ENCODE measurements around the gene CA11. TPM values are rescaled to one million over a fixed set of nuclear protein-coding genes. Genes with fewer than 3 reads are reported as not detected.
A peak's percentile ranks its signal among the peaks of the same experiment; 100 is the strongest.

CA11 gene
- total and polyA plus RNA-seq, 2 of the 8 experiments (the other 6 are each of a cell fraction or from before 2014, with no cell fraction given) = 51.7 to 71.4 TPM

DNA sequence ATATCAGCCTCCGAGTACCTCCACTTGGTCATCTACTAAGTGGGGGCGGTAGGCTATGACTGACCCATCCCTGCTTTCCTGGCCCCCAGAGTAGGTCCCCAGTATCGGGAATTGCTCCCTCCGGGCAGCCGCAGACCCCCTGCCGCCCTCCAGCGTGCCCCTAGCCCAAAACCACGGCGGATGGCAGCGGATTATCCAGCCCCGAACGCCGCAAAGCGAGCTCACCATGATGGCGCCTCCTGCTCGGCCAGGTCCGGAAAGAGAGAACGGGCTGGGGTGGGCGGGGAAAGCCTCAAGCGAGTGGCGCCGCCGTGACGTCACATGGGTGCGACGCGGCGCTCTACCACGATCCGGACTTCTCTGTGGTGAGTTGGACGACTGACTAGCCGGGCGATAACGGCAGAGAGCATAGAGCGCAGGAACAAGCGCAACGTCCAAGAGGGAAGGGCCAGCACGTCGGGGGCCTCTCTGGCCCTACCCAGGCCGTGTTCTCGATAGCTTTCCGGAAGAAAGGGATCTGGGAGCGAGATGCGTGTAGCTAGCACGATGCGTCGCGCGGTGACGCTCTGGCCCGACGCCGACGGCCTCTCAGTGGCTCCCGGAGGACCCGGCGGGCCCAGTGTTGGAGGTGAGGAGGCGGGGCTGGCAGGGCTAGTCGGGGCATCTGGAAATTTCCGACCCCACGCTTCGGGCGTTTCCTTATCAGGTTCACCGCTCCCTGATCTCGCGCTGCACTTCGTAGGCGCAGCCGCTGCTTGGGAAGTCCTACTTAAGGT is 26.9 kb downstream of the CA11 start, which contains the start of the genes RPL18 and SPHK2:
Gene RPL18 (minus strand): TSS at position 263 of the 776 bp plus-strand sequence. CDS start 35 bp downstream, at position 228.
Gene SPHK2 (plus strand): TSS at position 591 of the 776 bp plus-strand sequence. CDS start 1,009 bp downstream, outside the sequence.
- Histone ChIP-seq H3K4me1 (replicated peaks in 1 of 4; ENCODE audit: control insufficient read depth in 3 of 4, insufficient read depth in 4 of 4, low read length in 3 of 4) (peaks cover 3 to 40% (median 32%) of the 10 kb centered on the region in 4 experiments), H3K4ac (replicated peaks; ENCODE audit: insufficient read length, low read depth, low read length) (peak within 1 kb of the TSS; percentile 80), H2BK120ac (replicated peaks; ENCODE audit: low read depth, low read length) (no peak within 1 kb of the TSS), H3K23ac (ENCODE audit: insufficient read length) (no peak within 1 kb of the TSS), H3K27ac (ENCODE audit: low read depth, low read length) (peak within 1 kb of the TSS; percentile 87), H3K56ac (replicated peaks; ENCODE audit: insufficient read length, low read depth, low read length) (peak within 1 kb of the TSS; percentile 75), H2AFZ (ENCODE audit: low read length) (no peak within 1 kb of the TSS), H2BK15ac (ENCODE audit: low read length) (peak within 1 kb of the TSS; percentile 2; the same call in 1 of the 2 replicates), H3K27me3 (replicated peaks in 1 of 4; ENCODE audit: control insufficient read depth in 3 of 4, extremely low read depth in 1 of 4, insufficient read depth in 3 of 4, low read length in 3 of 4) (no peaks in the 10 kb centered on the region), H3K4me3 (ENCODE audit: extremely low read depth in 1 of 4, insufficient read depth in 2 of 4, low read depth in 3 of 4, low read length in 4 of 4) (peak within 1 kb of the TSS; percentile 83 to 97 (median 94)), H3K9ac (replicated peaks in 1 of 4; ENCODE audit: extremely low read depth in 1 of 4, low read depth in 3 of 4, low read length in 3 of 4) (peak within 1 kb of the TSS; percentile 94 to 100 (median 96)), H3K36me3 (ENCODE audit: control insufficient read depth in 2 of 4, insufficient read depth in 4 of 4, low read length in 3 of 4) (peaks cover 17 to 32% (median 21%) of the 10 kb centered on the region in 4 experiments), H2AK5ac (ENCODE audit: low read depth, low read length) (0 out of 2 replicates have a peak within 1 kb of the TSS, but pooled peaks have one; percentile 57), H3K9me3 (ENCODE audit: insufficient read depth in 2 of 2, low read depth in 1 of 2, low read length in 1 of 2) (no peaks in the 10 kb centered on the region), H3K14ac (ENCODE audit: insufficient read length) (no peak within 1 kb of the TSS), H3K23me2 (ENCODE audit: low read depth, low read length) (peaks cover 9% of the 10 kb centered on the region), H2BK5ac (ENCODE audit: low read depth, low read length) (peak within 1 kb of the TSS; percentile 87), H4K20me1 (replicated peaks in 1 of 2; ENCODE audit: control insufficient read depth in 1 of 2, insufficient read depth in 2 of 2, low read length in 2 of 2) (peaks cover 25 to 32% of the 10 kb centered on the region in 2 experiments), H2BK20ac (ENCODE audit: low read length) (no peak within 1 kb of the TSS), H3K18ac (ENCODE audit: extremely low read depth, low read length) (peak within 1 kb of the TSS; percentile 89), H4K5ac (ENCODE audit: insufficient read length, low read depth, low read length) (peak within 1 kb of the TSS; percentile 78), H2BK12ac (ENCODE audit: low read depth, low read length) (peak within 1 kb of the TSS; percentile 32; the same call in 1 of the 2 replicates), H4K91ac (replicated peaks; ENCODE audit: insufficient read length, low read length) (peak within 1 kb of the TSS; percentile 82), H3K79me2 (ENCODE audit: control insufficient read depth in 1 of 2, insufficient read depth in 2 of 2, low read length in 2 of 2) (peaks cover 20 to 31% of the 10 kb centered on the region in 2 experiments), H3K79me1 (ENCODE audit: low read depth, low read length) (peaks cover 4% of the 10 kb centered on the region; the same call in 1 of the 2 replicates), H4K8ac (ENCODE audit: extremely low read depth, insufficient read depth, low read length) (peak within 1 kb of the TSS; percentile 97; the same call in 1 of the 2 replicates), H3K4me2 (ENCODE audit: insufficient read depth in 1 of 2, low read depth in 2 of 2, low read length in 2 of 2) (peak within 1 kb of the TSS; percentile 64 to 84)
- DNase-seq (ENCODE audit: low read depth in 1 of 2, low spot score in 2 of 2) (peak; percentile 97 to 98), FAIRE-seq (peak; percentile 42)
- 0% methylated on average over 44 of the region's 69 CpGs; no CpG with 5 or more reads in 1 of the 2 experiments for WGBS, 2 experiments (ENCODE audit: extremely low coverage in 1 of 2, insufficient coverage in 1 of 2, insufficient read length in 1 of 2, insufficient replicate concordance in 2 of 2, low coverage in 1 of 2, low lambda C conversion rate in 2 of 2, missing lambda C conversion rate in 1 of 2)
- POLR2A ChIA-PET (ENCODE audit: partially characterized antibody) = interaction anchor here (0.6 to 30.9 kb wide), 26 partner anchors 4 to 1058 kb away, joined by 3 to 788 read pairs (median 4); partner anchors contain the start of genes CA11, DBP, FAM83E and FUT2
- CTCF ChIA-PET (ENCODE audit: partially characterized antibody) = interaction anchor here (0.6 to 7.2 kb wide), 5 partner anchors 10 to 870 kb away, joined by 3 to 37 read pairs (median 5); no protein-coding TSS in a partner anchor
- TF ChIP-seq TEAD4 (IDR thresholded peaks at IDR 0.05; ENCODE audit: low read depth, low read length) (no peak), POLR2AphosphoS5 (IDR thresholded peaks at IDR 0.05; ENCODE audit: low read depth, low read length) (peak; percentile 95), SP2 (IDR thresholded peaks at IDR 0.05; ENCODE audit: low read length) (peak; percentile 99), EGR1 (IDR thresholded peaks at IDR 0.05; ENCODE audit: borderline replicate concordance, low read depth, low read length) (peak; percentile 89), GTF2F1 (IDR thresholded peaks at IDR 0.05; ENCODE audit: borderline replicate concordance, low read depth, low read length) (peak; percentile 77), SP4 (IDR thresholded peaks at IDR 0.05; ENCODE audit: low read length) (peak; percentile 92; the same call in 1 of the 2 replicates), SIRT6 (IDR thresholded peaks at IDR 0.05; ENCODE audit: low read length) (no peak), CBX8 (IDR thresholded peaks at IDR 0.05; ENCODE audit: borderline replicate concordance, low read depth, low read length) (no peak), SAP30 (IDR thresholded peaks at IDR 0.05; ENCODE audit: insufficient read depth, insufficient replicate concordance, low read length) (no peak), PHF8 (conservative IDR thresholded peaks at IDR 0.05; ENCODE audit: low read depth, low read length) (peak; percentile 94)
- TF ChIP-seq, protein P1, sequence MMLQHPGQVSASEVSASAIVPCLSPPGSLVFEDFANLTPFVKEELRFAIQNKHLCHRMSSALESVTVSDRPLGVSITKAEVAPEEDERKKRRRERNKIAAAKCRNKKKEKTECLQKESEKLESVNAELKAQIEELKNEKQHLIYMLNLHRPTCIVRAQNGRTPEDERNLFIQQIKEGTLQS (IDR thresholded peaks at IDR 0.05; ENCODE audit: insufficient read depth, low read depth, low read length) = peak; percentile 94

All from H1 (cell line).